GM12872 (cell line): ENCODE measurements around the gene SYCE3.
A peak's percentile ranks its signal among the peaks of the same experiment; 100 is the strongest.

ENCODE experiments used
- TF ChIP-seq, protein P1 (sequence below): IDR thresholded peaks from 3 replicates; pipeline ENCODE4 v1.5.1; 2011; ENCODE audit warnings: low read depth, mild to moderate bottlenecking, low read length, moderate library complexity; ENCODE audit not compliant: insufficient read depth

The SYCE3 gene

DNA sequence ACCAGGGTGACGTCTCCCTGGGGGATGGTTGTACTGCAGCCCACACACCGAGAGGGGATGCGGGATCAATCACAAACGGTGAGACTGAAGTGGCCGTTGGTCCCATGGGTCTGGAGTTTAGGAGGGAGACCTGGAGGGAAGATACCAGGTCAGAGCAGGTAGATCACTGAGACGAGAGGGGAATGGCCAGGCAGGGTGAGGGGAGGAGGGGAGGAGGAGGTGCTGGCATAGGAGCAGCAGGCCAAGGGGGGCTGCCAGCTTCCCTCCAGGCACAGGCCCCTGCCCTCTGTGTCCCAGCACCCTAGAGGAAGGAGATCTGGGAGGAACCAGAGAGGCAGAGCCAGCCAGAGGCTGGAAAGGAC lies 44.9 kb upstream of the SYCE3 start:
- TF ChIP-seq, protein P1, sequence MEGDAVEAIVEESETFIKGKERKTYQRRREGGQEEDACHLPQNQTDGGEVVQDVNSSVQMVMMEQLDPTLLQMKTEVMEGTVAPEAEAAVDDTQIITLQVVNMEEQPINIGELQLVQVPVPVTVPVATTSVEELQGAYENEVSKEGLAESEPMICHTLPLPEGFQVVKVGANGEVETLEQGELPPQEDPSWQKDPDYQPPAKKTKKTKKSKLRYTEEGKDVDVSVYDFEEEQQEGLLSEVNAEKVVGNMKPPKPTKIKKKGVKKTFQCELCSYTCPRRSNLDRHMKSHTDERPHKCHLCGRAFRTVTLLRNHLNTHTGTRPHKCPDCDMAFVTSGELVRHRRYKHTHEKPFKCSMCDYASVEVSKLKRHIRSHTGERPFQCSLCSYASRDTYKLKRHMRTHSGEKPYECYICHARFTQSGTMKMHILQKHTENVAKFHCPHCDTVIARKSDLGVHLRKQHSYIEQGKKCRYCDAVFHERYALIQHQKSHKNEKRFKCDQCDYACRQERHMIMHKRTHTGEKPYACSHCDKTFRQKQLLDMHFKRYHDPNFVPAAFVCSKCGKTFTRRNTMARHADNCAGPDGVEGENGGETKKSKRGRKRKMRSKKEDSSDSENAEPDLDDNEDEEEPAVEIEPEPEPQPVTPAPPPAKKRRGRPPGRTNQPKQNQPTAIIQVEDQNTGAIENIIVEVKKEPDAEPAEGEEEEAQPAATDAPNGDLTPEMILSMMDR: no peak

DNA sequence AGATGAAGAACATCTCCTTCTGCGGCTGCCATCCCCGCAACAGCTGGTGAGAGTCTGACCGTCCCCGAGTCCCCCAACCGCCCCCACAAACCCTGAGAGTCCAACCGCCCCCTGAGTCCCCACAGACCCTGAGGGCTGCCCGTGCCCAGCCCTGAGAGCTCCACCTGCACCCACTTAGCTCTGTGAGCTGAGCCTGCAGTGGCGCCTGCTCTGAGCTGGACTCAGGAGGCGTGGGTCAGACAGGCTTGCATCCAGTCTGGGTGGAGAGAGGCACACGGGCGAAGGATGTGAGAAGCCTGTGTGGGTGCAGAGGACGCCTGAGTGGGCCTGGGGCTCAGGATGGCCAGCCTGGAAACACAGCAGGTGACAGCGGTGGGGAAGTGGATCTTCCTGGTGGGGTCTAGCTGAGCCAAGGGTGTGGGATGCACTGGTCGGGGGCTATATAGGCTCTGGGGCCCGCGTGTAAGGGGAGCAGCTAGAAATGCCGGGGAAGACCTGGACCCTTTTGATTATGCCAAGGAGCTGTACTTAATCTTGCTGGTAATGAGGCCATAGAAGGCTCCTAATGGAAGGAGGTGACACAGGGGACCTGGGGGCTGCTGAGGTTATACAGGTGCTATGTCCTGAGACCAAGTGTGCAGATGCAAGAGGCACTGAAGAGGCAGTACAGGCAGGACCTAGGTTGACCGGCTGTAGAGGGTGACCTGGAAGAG lies 44.4 kb upstream of the SYCE3 start:
- TF ChIP-seq, protein P1: no peak

DNA sequence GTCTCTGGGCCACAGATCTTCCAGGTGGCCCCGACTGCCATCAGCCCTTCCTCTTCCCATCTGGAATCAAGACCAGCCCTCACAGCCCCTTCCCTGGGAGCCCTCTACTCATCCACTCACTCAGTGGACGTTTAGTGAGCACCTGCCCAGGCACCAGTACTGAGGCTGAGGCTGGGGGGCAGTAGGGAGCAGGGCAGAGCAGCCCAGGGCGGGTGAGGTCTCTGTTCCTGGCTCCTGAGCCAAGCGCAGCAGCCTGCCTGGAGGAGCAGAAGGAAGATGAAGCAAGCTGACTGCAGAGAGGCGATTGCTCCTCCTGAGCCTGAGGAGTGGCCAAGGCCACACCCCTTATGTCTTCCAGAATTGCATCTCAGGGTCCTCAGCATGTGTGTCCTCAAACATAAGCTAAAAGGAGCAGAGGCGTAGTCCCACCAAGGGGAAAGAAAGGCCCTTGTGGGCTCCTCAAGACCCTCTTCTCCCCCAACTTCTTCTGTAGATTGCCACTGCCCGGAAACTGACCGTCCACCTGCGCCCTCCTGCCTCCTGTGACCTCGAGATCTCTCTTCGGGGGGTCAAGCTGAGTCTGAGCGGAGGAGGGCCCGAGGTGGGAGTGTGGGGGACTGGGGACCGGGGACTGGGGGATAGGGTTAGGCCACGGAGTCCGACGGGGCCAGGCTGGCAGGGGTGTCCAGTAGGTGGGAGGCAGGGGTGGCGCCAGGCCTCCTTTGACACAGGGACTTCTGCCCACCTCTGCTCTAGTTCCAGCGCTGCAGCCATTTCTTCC lies 43.6 kb upstream of the SYCE3 start:
- TF ChIP-seq, protein P1: peak; percentile 25; the same call in 1 of the 3 replicates

DNA sequence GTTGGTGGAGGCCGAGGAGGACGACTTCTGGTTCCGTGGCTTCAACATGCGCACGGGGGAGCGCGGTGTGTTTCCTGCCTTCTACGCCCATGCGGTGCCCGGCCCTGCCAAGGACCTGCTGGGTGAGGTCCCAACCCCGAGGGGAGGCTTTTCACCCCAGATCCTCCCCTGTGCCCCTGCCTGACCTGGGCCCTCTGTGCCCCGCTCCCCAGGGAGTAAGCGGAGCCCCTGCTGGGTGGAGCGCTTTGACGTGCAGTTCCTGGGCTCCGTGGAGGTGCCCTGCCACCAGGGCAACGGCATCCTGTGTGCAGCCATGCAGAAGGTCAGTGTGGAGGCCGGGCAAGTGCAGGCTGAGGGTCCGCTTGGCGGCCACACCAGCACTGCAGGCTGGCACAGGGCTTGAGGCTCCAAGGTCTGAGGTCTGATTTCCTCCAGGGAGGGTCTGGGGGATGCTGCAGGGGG lies 42.9 kb upstream of the SYCE3 start:
- TF ChIP-seq, protein P1: no peak

DNA sequence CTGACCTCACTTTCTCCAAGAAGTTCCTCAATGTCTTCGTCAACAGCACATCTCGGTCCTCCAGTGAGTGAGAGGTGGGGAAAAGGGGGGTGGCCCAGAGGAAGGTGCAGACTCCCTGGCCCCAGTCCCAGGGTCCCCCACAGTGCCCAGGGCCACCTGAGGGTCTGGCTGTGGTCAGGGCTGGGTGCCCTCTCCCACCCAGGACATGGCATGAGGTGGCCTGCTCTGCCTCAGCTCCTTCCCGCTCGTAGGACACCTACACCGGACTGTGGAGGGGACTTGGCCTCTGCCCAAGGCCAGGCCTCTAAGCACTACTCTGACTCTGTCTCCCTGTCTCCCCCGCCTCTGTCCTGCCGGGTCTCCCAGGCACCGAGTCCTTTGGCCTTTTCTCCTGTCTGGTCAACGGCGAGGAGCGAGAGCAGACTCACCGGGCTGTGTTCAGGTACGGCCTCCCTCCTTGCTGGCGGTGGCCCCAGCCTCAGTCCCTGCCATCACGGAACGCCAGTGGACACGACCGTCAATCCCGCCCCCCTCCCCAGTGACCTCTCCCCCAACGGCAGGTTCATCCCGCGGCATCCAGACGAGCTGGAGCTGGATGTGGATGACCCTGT lies 42.4 kb upstream of the SYCE3 start:
- TF ChIP-seq, protein P1: no peak

DNA sequence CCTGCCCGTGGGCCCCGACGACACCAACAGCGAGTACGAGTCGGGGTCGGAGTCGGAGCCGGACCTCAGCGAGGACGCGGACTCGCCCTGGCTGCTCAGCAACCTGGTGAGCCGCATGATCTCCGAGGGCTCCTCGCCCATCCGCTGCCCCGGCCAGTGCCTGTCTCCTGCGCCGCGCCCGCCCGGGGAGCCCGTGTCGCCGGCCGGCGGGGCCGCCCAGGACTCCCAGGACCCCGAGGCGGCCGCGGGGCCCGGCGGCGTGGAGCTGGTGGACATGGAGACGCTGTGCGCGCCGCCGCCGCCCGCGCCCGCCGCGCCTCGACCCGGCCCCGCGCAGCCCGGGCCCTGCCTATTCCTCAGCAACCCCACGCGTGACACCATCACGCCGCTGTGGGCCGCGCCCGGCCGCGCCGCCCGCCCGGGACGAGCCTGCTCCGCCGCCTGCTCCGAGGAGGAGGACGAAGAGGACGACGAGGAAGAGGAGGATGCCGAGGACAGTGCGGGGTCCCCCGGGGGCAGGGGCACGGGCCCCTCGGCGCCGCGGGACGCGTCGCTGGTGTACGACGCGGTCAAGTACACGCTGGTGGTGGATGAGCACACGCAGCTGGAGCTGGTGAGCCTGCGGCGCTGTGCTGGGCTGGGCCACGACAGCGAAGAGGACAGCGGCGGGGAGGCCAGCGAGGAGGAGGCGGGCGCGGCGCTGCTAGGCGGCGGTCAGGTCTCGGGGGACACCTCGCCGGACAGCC lies 41.7 kb upstream of the SYCE3 start:
- TF ChIP-seq, protein P1: no peak
